Stimulated activated naive CD8-positive, alpha-beta T cell treated with anti-CD3 and anti-CD28 coated beads, Interleukin-15, Interleukin-2, amounts not matched to agents 100 ng/mL and 50 ng/mL, for 24 hours (primary cell): ENCODE results near the gene ARL13A.

Source experiments
- H3K27ac Mint-ChIP-seq: one replicate; pipeline ENCODE4 v1.8.0; 2021; ENCODE audit warnings: mild to moderate bottlenecking, mixed read lengths
- H3K27me3 Mint-ChIP-seq: one replicate; pipeline ENCODE4 v1.8.0; 2021; ENCODE audit warnings: mixed read lengths
- H3K36me3 Mint-ChIP-seq: one replicate; pipeline ENCODE4 v1.8.0; 2021; ENCODE audit warnings: low read depth, mixed read lengths
- H3K4me1 Mint-ChIP-seq: one replicate; pipeline ENCODE4 v1.8.0; 2021; ENCODE audit warnings: low read depth, mixed read lengths
- H3K4me3 Mint-ChIP-seq: one replicate; pipeline ENCODE4 v1.8.0; 2021; ENCODE audit warnings: mild to moderate bottlenecking, mixed read lengths
- H3K9me3 Mint-ChIP-seq: one replicate; pipeline ENCODE4 v1.8.0; 2021; ENCODE audit warnings: mixed read lengths

Gene ARL13A

DNA sequence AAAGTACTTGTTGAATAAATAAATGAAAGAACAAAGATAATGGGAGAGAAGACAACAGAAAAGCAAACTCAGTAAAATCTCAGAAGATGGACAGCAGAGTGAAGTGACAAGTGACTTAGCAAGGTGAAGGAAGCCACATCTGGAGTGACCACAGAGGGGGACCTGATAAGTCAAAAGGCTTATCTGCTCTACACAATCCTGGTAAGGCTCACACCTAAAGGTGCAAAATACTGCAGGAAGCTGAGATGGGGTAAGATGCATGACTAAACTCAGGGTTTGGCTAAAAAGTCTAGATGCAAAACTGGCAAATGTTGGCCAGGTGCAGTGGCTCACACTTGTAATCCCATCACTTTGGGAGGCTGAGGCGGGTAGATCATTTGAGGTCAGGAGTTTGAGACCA is 60.2 kb downstream of the ARL13A start:
- H3K27me3 Mint-ChIP-seq: no peaks in the 10 kb centered on the region
- no peak overlapping the region for H3K27ac Mint-ChIP-seq
- peaks cover 4% of the 10 kb centered on the region for H3K4me1 Mint-ChIP-seq
- H3K9me3 Mint-ChIP-seq: no peaks in the 10 kb centered on the region
- H3K36me3 Mint-ChIP-seq: peaks cover 40% of the 10 kb centered on the region
- no peak overlapping the region for H3K4me3 Mint-ChIP-seq

DNA sequence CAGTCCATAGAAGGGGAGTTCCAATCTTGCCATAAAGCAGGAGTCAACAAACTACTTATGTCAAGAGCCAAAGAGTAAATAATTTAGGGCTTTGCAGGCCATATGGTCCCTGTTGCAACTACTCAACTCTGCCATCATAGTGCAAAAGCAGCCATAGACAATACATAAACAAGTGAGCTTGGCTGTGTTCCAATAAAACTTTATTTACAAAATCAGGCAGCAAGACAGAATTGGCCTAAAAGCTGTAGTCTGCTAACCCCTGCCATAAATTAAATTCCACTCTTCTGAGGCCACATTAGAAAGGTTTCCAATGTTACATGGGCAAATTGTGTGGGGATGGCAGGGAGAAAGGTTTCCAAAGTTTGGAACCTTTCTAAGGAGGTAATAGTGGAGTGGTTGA is 67.7 kb downstream of the ARL13A start:
- H3K27ac Mint-ChIP-seq: no peak overlapping the region
- H3K4me3 Mint-ChIP-seq: no peak overlapping the region
- H3K36me3 Mint-ChIP-seq: peaks cover 25% of the 10 kb centered on the region
- H3K4me1 Mint-ChIP-seq: peaks cover 3% of the 10 kb centered on the region
- H3K9me3 Mint-ChIP-seq: no peaks in the 10 kb centered on the region
- H3K27me3 Mint-ChIP-seq: no peaks in the 10 kb centered on the region

DNA sequence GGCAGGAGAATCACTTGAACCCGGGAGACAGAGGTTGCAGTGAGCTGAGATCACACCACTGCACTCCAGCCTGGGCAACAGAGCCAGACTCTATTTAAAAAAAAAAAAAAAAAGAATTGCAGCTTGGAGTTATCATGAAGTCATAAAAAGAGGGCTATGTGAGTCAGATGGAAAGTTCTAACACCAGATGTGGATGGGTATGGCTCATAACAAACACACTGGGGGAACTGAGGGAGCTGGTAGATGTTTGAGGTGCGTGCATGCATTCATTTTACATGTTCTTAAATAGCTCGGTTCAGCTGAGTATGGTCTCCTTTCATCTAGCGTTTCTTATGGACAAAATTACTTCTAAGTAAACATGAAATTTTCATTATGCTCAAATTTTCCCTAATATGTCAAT is 70.7 kb downstream of the ARL13A start:
- Mint-ChIP-seq H3K9me3 (no peaks in the 10 kb centered on the region), H3K4me3 (no peak overlapping the region), H3K36me3 (peaks cover 31% of the 10 kb centered on the region), H3K27me3 (no peaks in the 10 kb centered on the region), H3K27ac (no peak overlapping the region), H3K4me1 (peaks cover 3% of the 10 kb centered on the region)
